ENCODE measurements around the gene ABHD4. TPM values are rescaled to one million over a fixed set of nuclear protein-coding genes. Genes with fewer than 3 reads are reported as not detected.

Gene ABHD4
- polyA plus RNA-seq, 2 of the 4 experiments (the other 2 are of a cell fraction) = 58.3 to 70.7 TPM

DNA sequence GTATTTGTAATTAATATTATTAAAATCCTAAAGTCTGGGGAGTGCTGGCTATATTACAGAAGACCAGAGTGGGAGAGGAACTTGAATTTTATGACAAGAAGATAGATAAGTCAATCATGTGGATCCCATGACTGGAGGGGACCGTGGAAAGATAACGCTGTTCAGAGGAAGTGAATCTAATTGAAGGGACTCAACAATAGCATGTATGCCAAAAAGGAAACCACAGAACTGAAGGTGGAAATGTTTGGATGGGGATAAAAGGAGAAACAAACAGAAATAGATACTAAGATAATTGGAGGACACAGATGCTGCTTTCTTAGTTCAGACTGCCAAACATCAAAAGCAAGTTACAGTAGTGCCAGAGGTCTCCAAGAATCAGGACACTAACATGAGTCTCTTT, 24.9 kb downstream of the ABHD4 start:
- FAIRE-seq (no peak), DNase-seq (ENCODE audit: low read depth in 1 of 2, low spot score in 1 of 2) (no peak), ATAC-seq (no peak)
- TF ChIP-seq CBX2 (IDR thresholded peaks at IDR 0.05; ENCODE audit: borderline replicate concordance, low read depth) = no peak
- 61% methylated on average over 2 of the region's 2 CpGs for WGBS (ENCODE audit: missing lambda C conversion rate)
- ChIA-PET CTCF (no interaction called here), POLR2A (no interaction called here)
- Histone ChIP-seq H3K27ac (no peak overlapping the region), H3K4me1 (no peaks in the 10 kb centered on the region), H3K4me2 (no peak overlapping the region), H3K4me3 (no peak overlapping the region), H3K9me3 (no peaks in the 10 kb centered on the region)

DNA sequence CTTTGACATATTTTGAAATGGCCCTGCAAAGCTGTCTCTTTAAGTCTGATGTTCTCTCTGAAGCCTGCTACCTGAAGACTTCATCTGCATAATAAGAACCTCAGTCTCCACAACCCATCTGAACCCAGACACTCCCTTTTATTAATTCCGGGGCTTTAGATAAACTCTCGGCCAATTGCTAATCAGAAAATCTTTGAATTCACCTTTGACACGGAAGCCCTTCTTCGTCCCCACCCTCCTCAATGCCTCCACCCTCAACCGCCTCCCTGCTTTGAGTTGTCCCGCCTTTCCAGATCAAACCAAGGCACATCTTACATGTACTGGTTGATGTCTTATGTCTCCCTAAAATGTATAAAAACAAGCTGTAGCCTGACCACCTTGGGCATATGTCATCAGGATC, 28.5 kb downstream of the ABHD4 start:
- TF ChIP-seq CHD2 (IDR thresholded peaks at IDR 0.05; ENCODE audit: low read length, partially characterized antibody) (no peak), HOXB5 (CRISPR knock-in tag; IDR thresholded peaks at IDR 0.05) (no peak)
- no peak for FAIRE-seq
- no peak for ATAC-seq
- 83% methylated on average over 6 of the region's 6 CpGs for WGBS (ENCODE audit: missing lambda C conversion rate)
- Histone ChIP-seq H3K9me3 (no peaks in the 10 kb centered on the region), H3K27ac (no peak overlapping the region), H3K4me3 (no peak overlapping the region), H3K4me1 (no peaks in the 10 kb centered on the region), H3K4me2 (no peak overlapping the region)
- ChIA-PET CTCF (interaction anchor here (1.4 kb wide), 1 partner anchor 56 kb away, joined by 6 read pairs; no protein-coding TSS in a partner anchor), POLR2A (no interaction called here)
- DNase-seq (ENCODE audit: low read depth in 1 of 2, low spot score in 1 of 2) = no peak

DNA sequence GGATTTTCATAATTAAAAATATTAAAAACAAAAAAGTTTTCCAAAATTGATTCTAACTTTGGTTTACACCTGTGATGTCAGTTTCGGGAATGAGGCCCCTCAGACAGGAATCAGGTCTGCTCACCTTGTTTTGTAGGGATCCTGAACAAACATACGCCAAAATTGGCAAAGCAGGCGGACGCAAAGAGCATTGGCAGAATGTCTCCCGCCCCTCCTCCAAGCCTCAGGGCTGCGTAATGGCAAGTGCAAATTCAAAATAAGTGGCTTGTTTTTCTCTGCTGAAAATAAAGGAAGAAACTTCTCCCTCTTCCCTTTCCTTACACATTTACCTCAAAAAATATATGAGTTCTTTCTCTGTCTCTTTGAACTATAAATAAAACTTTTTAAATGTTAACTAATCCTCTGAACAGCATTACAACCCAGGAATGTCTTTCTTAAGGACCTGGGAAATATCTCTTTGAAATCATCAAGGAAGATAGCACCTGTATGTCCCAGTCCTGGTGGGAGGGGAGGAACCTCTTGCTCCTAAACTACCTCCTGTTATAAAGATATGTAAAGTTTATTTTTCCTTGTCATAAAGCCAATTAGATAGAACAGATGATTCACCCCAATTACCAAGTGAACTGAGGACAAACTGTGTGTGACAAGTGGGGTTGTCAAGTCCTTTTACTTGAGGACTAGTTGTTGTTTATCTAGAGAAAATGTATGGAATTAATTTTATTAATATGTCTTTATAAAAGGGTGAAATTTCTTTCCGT, 29.6 kb downstream of the ABHD4 start:
- H3K27ac ChIP-seq = no peak overlapping the region
- no peak overlapping the region for H3K4me3 ChIP-seq
- TF ChIP-seq ESRRA (IDR thresholded peaks at IDR 0.05; ENCODE audit: borderline replicate concordance, low read length) = no peak
- TF ChIP-seq RNF2 (IDR thresholded peaks at IDR 0.05; ENCODE audit: borderline replicate concordance, low read depth) = no peak
- TF ChIP-seq NFE2L2 (conservative IDR thresholded peaks at IDR 0.05; ENCODE audit: low read length) = no peak
- TF ChIP-seq SMC3 (IDR thresholded peaks at IDR 0.05) = no peak
- TF ChIP-seq PHF8 (IDR thresholded peaks at IDR 0.05; ENCODE audit: borderline replicate concordance, low read depth) = no peak
- TF ChIP-seq RARB (CRISPR knock-in tag; IDR thresholded peaks at IDR 0.05) = no peak
- TF ChIP-seq, protein P1, sequence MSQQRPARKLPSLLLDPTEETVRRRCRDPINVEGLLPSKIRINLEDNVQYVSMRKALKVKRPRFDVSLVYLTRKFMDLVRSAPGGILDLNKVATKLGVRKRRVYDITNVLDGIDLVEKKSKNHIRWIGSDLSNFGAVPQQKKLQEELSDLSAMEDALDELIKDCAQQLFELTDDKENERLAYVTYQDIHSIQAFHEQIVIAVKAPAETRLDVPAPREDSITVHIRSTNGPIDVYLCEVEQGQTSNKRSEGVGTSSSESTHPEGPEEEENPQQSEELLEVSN (IDR thresholded peaks at IDR 0.05; ENCODE audit: borderline replicate concordance, low read depth) = no peak
- TF ChIP-seq, protein P2, sequence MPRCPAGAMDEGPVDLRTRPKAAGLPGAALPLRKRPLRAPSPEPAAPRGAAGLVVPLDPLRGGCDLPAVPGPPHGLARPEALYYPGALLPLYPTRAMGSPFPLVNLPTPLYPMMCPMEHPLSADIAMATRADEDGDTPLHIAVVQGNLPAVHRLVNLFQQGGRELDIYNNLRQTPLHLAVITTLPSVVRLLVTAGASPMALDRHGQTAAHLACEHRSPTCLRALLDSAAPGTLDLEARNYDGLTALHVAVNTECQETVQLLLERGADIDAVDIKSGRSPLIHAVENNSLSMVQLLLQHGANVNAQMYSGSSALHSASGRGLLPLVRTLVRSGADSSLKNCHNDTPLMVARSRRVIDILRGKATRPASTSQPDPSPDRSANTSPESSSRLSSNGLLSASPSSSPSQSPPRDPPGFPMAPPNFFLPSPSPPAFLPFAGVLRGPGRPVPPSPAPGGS (IDR thresholded peaks at IDR 0.05) = no peak
- TF ChIP-seq CHD4 (IDR thresholded peaks at IDR 0.05; ENCODE audit: borderline replicate concordance) = no peak
- TF ChIP-seq KDM5A (IDR thresholded peaks at IDR 0.05) = no peak
- no peak for TF ChIP-seq ZFP36 (IDR thresholded peaks at IDR 0.05; ENCODE audit: borderline replicate concordance, partially characterized antibody)
- FAIRE-seq = no peak
- ATAC-seq = no peak
- CTCF ChIA-PET = interaction anchor here (1.3 to 1.4 kb wide), 2 partner anchors 29 to 194 kb away, joined by 3 read pairs; no protein-coding TSS in a partner anchor
- POLR2A ChIA-PET = no interaction called here
- H3K4me2 ChIP-seq = no peak overlapping the region
- no peaks in the 10 kb centered on the region for H3K4me1 ChIP-seq
- no peak for DNase-seq (ENCODE audit: low read depth in 1 of 2, low spot score in 1 of 2)
- WGBS (ENCODE audit: missing lambda C conversion rate) = 84% methylated on average over 7 of the region's 7 CpGs
- H3K9me3 ChIP-seq = no peaks in the 10 kb centered on the region

DNA sequence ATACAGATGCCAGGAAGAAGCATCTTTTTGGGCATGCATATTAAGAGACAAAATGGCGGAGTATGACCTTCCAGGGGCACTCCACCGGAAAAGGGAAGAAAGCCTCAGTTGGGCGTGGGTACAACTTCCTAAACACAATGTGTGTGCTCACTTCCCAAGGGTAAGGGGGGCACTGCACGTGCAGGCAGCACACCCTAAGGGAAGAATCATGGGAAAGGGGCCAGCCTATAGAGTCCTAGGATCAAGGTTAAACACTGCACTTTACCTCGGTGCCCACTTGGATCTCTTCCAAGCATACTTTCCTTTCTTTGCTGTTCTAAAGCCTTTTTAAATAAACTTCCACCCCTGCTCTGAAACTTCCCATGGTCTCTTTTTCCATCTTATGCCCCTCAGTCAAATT, 31.3 kb downstream of the ABHD4 start:
- TF ChIP-seq HEYL (CRISPR knock-in tag; IDR thresholded peaks at IDR 0.05) (no peak), EP300 (IDR thresholded peaks at IDR 0.05) (no peak), POLR2A (IDR thresholded peaks at IDR 0.05; ENCODE audit: low read length) (no peak), ZSCAN20 (CRISPR knock-in tag; IDR thresholded peaks at IDR 0.05) (no peak)
- Histone ChIP-seq H3K4me1 (no peaks in the 10 kb centered on the region), H3K27ac (no peak overlapping the region), H3K9me3 (no peaks in the 10 kb centered on the region), H3K4me3 (no peak overlapping the region), H3K4me2 (no peak overlapping the region)
- FAIRE-seq (no peak), ATAC-seq (no peak), DNase-seq (ENCODE audit: low read depth in 1 of 2, low spot score in 1 of 2) (no peak)
- WGBS (ENCODE audit: missing lambda C conversion rate) = 67% methylated on average over 5 of the region's 5 CpGs
- POLR2A ChIA-PET = no interaction called here
- CTCF ChIA-PET = interaction anchor here (0.7 to 1.7 kb wide), 5 partner anchors 9 to 192 kb away, joined by 3 to 5 read pairs (median 3); partner anchors contain the start of gene OR6J1

Measured in A549 (cell line).